Choroid plexus epithelial cell (primary cell): ENCODE measurements around the gene GTPBP1.
A peak's percentile ranks its signal among the peaks of the same experiment; 100 is the strongest.

Experiments
- DNase-seq: peaks from one replicate; pipeline ENCODE4 v3.0.0-alpha.2; 2010; ENCODE audit warnings: low read depth
- H3K4me3 ChIP-seq: 2 replicates; pipeline ENCODE4 v1.5.1; 2011; ENCODE audit warnings: low read depth, mild to moderate bottlenecking, control low read depth, low read length, moderate library complexity
- CTCF ChIP-seq: conservative IDR thresholded peaks from 2 replicates; pipeline ENCODE4 v1.5.1; 2011; ENCODE audit warnings: low read depth, mild to moderate bottlenecking, control low read depth, inconsistent platforms, low read length, moderate library complexity

Gene GTPBP1

GRCh38 chr22:38696606-38697424, 8.9 kb upstream of the GTPBP1 start:
- peak overlapping the region; percentile 82 for H3K4me3 ChIP-seq
- DNase-seq, result peak; percentile 87
- TF ChIP-seq CTCF, result no peak

- no peak for TF ChIP-seq CTCF
- DNase-seq, result peak; percentile 83
- H3K4me3 ChIP-seq, result peak overlapping the region; percentile 82
Observed at GRCh38 chr22:38697425-38698089, 8.2 kb upstream of the GTPBP1 start.

- TF ChIP-seq CTCF, result no peak
- peak overlapping the region; percentile 82 for H3K4me3 ChIP-seq
- no peak for DNase-seq
Observed at GRCh38 chr22:38698407-38699094, 7.2 kb upstream of the GTPBP1 start.

- H3K4me3 ChIP-seq, result peak overlapping the region; percentile 82
- no peak for TF ChIP-seq CTCF
- peak; percentile 16 for DNase-seq
Observed at GRCh38 chr22:38699143-38699542, 6.6 kb upstream of the GTPBP1 start.

GRCh38 chr22:38699784-38700183, 6.0 kb upstream of the GTPBP1 start:
- DNase-seq, result peak; percentile 64

GRCh38 chr22:38700270-38700788, 5.4 kb upstream of the GTPBP1 start:
- peak overlapping the region; percentile 82 for H3K4me3 ChIP-seq
- no peak for DNase-seq

More at GRCh38 chr22:38699784-38700183, 6.0 kb upstream of the GTPBP1 start:
- peak; percentile 20 for TF ChIP-seq CTCF
- H3K4me3 ChIP-seq, result peak overlapping the region; percentile 82

More at GRCh38 chr22:38700270-38700788, 5.4 kb upstream of the GTPBP1 start:
- no peak for TF ChIP-seq CTCF
